Measurements from ENCODE around the gene ADCK1. TPM values are rescaled to one million over a fixed set of nuclear protein-coding genes. Genes with fewer than 3 reads are reported as not detected.
"Not testable (repeated sequence)": the region's sequence is repeated elsewhere in the genome, so short reads cannot be mapped to it uniquely, and the experiment has no call there.

ADCK1 gene
- total and polyA plus RNA-seq, 8 donors = 0.58 to 39.1 (median 4.0) TPM

GRCh38 chr14:77910506-77910905, 110.6 kb downstream of the ADCK1 start:
- DNase-seq = peak; percentile 61 to 77
- H3K27ac ChIP-seq = peak overlapping the region; percentile 17 to 72 (median 58)
- no peak overlapping the region for H3K4me3 ChIP-seq
- H3K36me3 ChIP-seq = peaks cover 0 to 22% (median 4%) of the 10 kb centered on the region in 4 donors
- no peaks in the 10 kb centered on the region for H3K9me3 ChIP-seq
- H3K4me1 ChIP-seq = peaks cover 0 to 26% (median 14%) of the 10 kb centered on the region in 4 donors
- H3K27me3 ChIP-seq = no peaks in the 10 kb centered on the region
- intact Hi-C loops (cut with DNase I; ENCODE audit: low total_unique reads) = no loop called here
- TF ChIP-seq EP300 (IDR thresholded peaks at IDR 0.05) (no peak), POLR2AphosphoS5 (IDR thresholded peaks at IDR 0.05) (peak in 1 of 3 donors; percentile 54), POLR2A (IDR thresholded peaks at IDR 0.05) (no peak), CTCF (IDR thresholded peaks at IDR 0.05) (peak in 1 of 7 experiments; percentile 9)
- 19 to 63% (median 28%) methylated on average over 8 of the region's 8 CpGs for WGBS, 5 donors

- Histone ChIP-seq H3K27ac (no peak overlapping the region), H3K36me3 (peaks cover 0 to 20% (median 4%) of the 10 kb centered on the region in 4 donors), H3K27me3 (no peaks in the 10 kb centered on the region), H3K4me3 (no peak overlapping the region), H3K9me3 (no peaks in the 10 kb centered on the region), H3K4me1 (peaks cover 0 to 26% (median 14%) of the 10 kb centered on the region in 4 donors)
- DNase-seq = no peak
- TF ChIP-seq POLR2AphosphoS5 (IDR thresholded peaks at IDR 0.05) = no peak
- no peak for TF ChIP-seq POLR2A (IDR thresholded peaks at IDR 0.05)
- no peak for TF ChIP-seq CTCF (IDR thresholded peaks at IDR 0.05)
- no peak for TF ChIP-seq EP300 (IDR thresholded peaks at IDR 0.05)
- intact Hi-C loops (cut with DNase I; ENCODE audit: low total_unique reads) = no loop called here
- WGBS, 5 donors = 53 to 82% (median 70%) methylated on average over 2 of the region's 2 CpGs
These were observed 111.4 kb downstream of the ADCK1 start for GRCh38 chr14:77911356-77911755.

- Histone ChIP-seq H3K36me3 (peaks cover 0 to 14% (median 1%) of the 10 kb centered on the region in 4 donors), H3K4me1 (peaks cover 0 to 26% (median 14%) of the 10 kb centered on the region in 4 donors), H3K27me3 (no peaks in the 10 kb centered on the region), H3K27ac (no peak overlapping the region), H3K4me3 (no peak overlapping the region), H3K9me3 (no peaks in the 10 kb centered on the region)
- intact Hi-C loops (cut with DNase I; ENCODE audit: low total_unique reads) = no loop called here
- 62 to 79% (median 76%) methylated on average over 10 of the region's 10 CpGs for WGBS, 5 donors
- no peak for DNase-seq
- TF ChIP-seq POLR2A (IDR thresholded peaks at IDR 0.05) (no peak), CTCF (IDR thresholded peaks at IDR 0.05) (no peak), POLR2AphosphoS5 (IDR thresholded peaks at IDR 0.05) (no peak), EP300 (IDR thresholded peaks at IDR 0.05) (no peak)
These were observed 113.0 kb downstream of the ADCK1 start for GRCh38 chr14:77912754-77913556.

GRCh38 chr14:77914073-77914721, 114.3 kb downstream of the ADCK1 start:
- Histone ChIP-seq H3K4me1 (peaks cover 0 to 26% (median 14%) of the 10 kb centered on the region in 4 donors), H3K27me3 (no peaks in the 10 kb centered on the region), H3K36me3 (peaks cover 0 to 8% (median 0%) of the 10 kb centered on the region in 4 donors), H3K27ac (no peak overlapping the region), H3K9me3 (no peaks in the 10 kb centered on the region), H3K4me3 (no peak overlapping the region)
- WGBS, 5 donors = 91 to 95% (median 92%) methylated on average over 4 of the region's 4 CpGs
- no peak for TF ChIP-seq POLR2A (IDR thresholded peaks at IDR 0.05)
- TF ChIP-seq CTCF (IDR thresholded peaks at IDR 0.05) = no peak
- TF ChIP-seq EP300 (IDR thresholded peaks at IDR 0.05) = no peak
- no peak for TF ChIP-seq POLR2AphosphoS5 (IDR thresholded peaks at IDR 0.05)
- intact Hi-C loops (cut with DNase I; ENCODE audit: low total_unique reads) = no loop called here
- no peak for DNase-seq

- peaks cover 0 to 14% (median 4%) of the 10 kb centered on the region in 4 donors for H3K4me1 ChIP-seq
- H3K27me3 ChIP-seq; H3K9me3 ChIP-seq; intact Hi-C loops (cut with DNase I; ENCODE audit: low total_unique reads); H3K27ac ChIP-seq; DNase-seq; H3K36me3 ChIP-seq; H3K4me3 ChIP-seq: not testable (repeated sequence)
- WGBS, 5 donors = 79 to 100% (median 84%) methylated on average over 2 of the region's 2 CpGs
These were observed 115.5 kb downstream of the ADCK1 start for GRCh38 chr14:77915390-77915789.
